ENCODE results near the gene POGLUT2. TPM values are rescaled to one million over a fixed set of nuclear protein-coding genes. Genes with fewer than 3 reads are reported as not detected.

POGLUT2 gene
- 25.0 TPM for total RNA-seq

GRCh38 chr13:102798581-102799425 lies at the start of gene POGLUT2, which contains the start of gene BIVM:
Gene POGLUT2 (minus strand): TSS chr13:102798976. CDS start chr13:102798670, 306 bp downstream.
Gene BIVM (plus strand): TSS chr13:102799119. CDS start chr13:102807268, 8,149 bp downstream.

GRCh38 chr13:102845630-102846260 lies 47.0 kb upstream of the POGLUT2 start, which contains the start of gene ERCC5:
Gene ERCC5 (plus strand): TSS chr13:102846032. CDS start chr13:102846267, 235 bp downstream.

GRCh38 chr13:102773441-102774213 lies 25.1 kb downstream of the POGLUT2 start, which contains the start of gene TEX30:
Gene TEX30 (minus strand): TSS chr13:102773786. CDS start chr13:102770026, 3,760 bp downstream.

Other genes starting within 250 kb of the POGLUT2 start
- 52.1 TPM for gene TPP2, start 202.0 kb downstream of the POGLUT2 start, total RNA-seq
- gene METTL21C, start 103.9 kb downstream of the POGLUT2 start, total RNA-seq: 0.82 TPM
- gene TEX30, start 25.2 kb downstream of the POGLUT2 start, total RNA-seq: 9.8 TPM
- 43.3 TPM for gene BIVM, start 143 bp upstream of the POGLUT2 start, total RNA-seq
- 68.4 TPM for gene ERCC5, start 47.1 kb upstream of the POGLUT2 start, total RNA-seq